Breast epithelium (tissue), 4 donors: ENCODE measurements around the gene HPCA. TPM values are rescaled to one million over a fixed set of nuclear protein-coding genes. Genes with fewer than 3 reads are reported as not detected.

Experiments
- DNase-seq, 2 donors: peaks; one replicate each; pipeline ENCODE4 v3.0.0-alpha.2; 2019; ENCODE audit warnings: low spot score in 2 of 2
- H3K27ac ChIP-seq, 2 donors: fragments of 200-600 bp; sonication (generic) in 1 of 2; one replicate each; pipeline ENCODE4 v1.5.1; 2016 to 2019; ENCODE audit warnings: mild to moderate bottlenecking in 1 of 2
- H3K27me3 ChIP-seq, 2 donors: fragments of 200-600 bp; sonication (generic) in 1 of 2; one replicate each; pipeline versions ENCODE4 v1.5.1 to v1.6.0; 2017 to 2019; ENCODE audit warnings: control low read depth in 1 of 2, mild to moderate bottlenecking in 1 of 2
- H3K36me3 ChIP-seq: fragments of 200-600 bp; one replicate; pipeline ENCODE4 v1.5.1; 2019
- H3K4me1 ChIP-seq, 2 donors: fragments of 200-600 bp; sonication (generic); one replicate each; pipeline ENCODE4 v1.5.1; 2016 to 2019; ENCODE audit warnings: control low read depth in 1 of 2
- H3K4me3 ChIP-seq, 3 donors: fragments of 200-600 bp; sonication (generic); 1 replicate in 2 of 3; 2 replicates in 1 of 3; pipeline ENCODE4 v1.5.1; 2016 to 2019; ENCODE audit warnings: mild to moderate bottlenecking in 3 of 3, moderate library complexity in 2 of 3
- H3K9me3 ChIP-seq, 2 donors: fragments of 200-600 bp; sonication (generic) in 1 of 2; one replicate each; pipeline ENCODE4 v1.5.1; 2016 to 2019; ENCODE audit warnings: control low read depth in 1 of 2
- CTCF ChIP-seq, 3 donors: fragments of 450-650 bp; IDR thresholded peaks; one replicate each; pipeline ENCODE4 v1.5.1; 2016 to 2017; ENCODE audit warnings: antibody characterized with exemption in 3 of 3, mild to moderate bottlenecking in 3 of 3, moderate library complexity in 3 of 3
- POLR2A ChIP-seq: fragments of 450-650 bp; IDR thresholded peaks from one replicate; pipeline ENCODE4 v1.6.1; 2016; ENCODE audit warnings: antibody characterized with exemption, mild to moderate bottlenecking, moderate library complexity
- POLR2AphosphoS5 ChIP-seq, 3 donors: sonication (generic); formaldehyde crosslinking; IDR thresholded peaks; one replicate each; pipeline ENCODE4 v1.6.1; 2017; ENCODE audit warnings: antibody characterized with exemption in 3 of 3
- intact Hi-C: fragments of 100-400 bp; cut with DNase I; formaldehyde crosslinking; loops from one replicate; pipeline ENCODE4 v1.15.1; 2023; ENCODE audit warnings: low total_unique reads
- total RNA-seq, 3 donors: library from RNA; depleted of rRNA; stranded (reverse); fragments of >200 nt; gene quantifications; one replicate each; pipeline ENCODE4 v1.1.0, GENCODE V29; 2016

The HPCA gene
- total RNA-seq, 3 donors from 2014 or later, result 2.0 TPM; not detected in 2

- TF ChIP-seq CTCF (IDR thresholded peaks at IDR 0.05) (no peak), POLR2AphosphoS5 (IDR thresholded peaks at IDR 0.05) (no peak), POLR2A (no peak)
- H3K9me3 ChIP-seq, result no peaks in the 10 kb centered on the region
- intact Hi-C loops, result no loop called here
- peaks cover 0 to 11% of the 10 kb centered on the region in 2 donors for H3K27me3 ChIP-seq
- DNase-seq, result no peak
- H3K27ac ChIP-seq, result no peak overlapping the region
- no peak overlapping the region for H3K4me3 ChIP-seq
- H3K36me3 ChIP-seq, result no peaks in the 10 kb centered on the region
- no peaks in the 10 kb centered on the region for H3K4me1 ChIP-seq
Measured at GRCh38 chr1:32928285-32928684, 42.0 kb downstream of the HPCA start.

GRCh38 chr1:32928715-32929114, 42.4 kb downstream of the HPCA start:
- no peaks in the 10 kb centered on the region for H3K9me3 ChIP-seq
- H3K4me3 ChIP-seq, result no peak overlapping the region
- no peak for DNase-seq
- no peak overlapping the region for H3K27ac ChIP-seq
- H3K36me3 ChIP-seq, result no peaks in the 10 kb centered on the region
- TF ChIP-seq POLR2AphosphoS5 (IDR thresholded peaks at IDR 0.05), result no peak
- no peak for TF ChIP-seq CTCF (IDR thresholded peaks at IDR 0.05)
- no peak for TF ChIP-seq POLR2A
- intact Hi-C loops, result no loop called here
- peaks cover 0 to 7% of the 10 kb centered on the region in 2 donors for H3K27me3 ChIP-seq
- H3K4me1 ChIP-seq, result no peaks in the 10 kb centered on the region

- TF ChIP-seq CTCF (IDR thresholded peaks at IDR 0.05), result no peak
- TF ChIP-seq POLR2AphosphoS5 (IDR thresholded peaks at IDR 0.05), result no peak
- no peak for TF ChIP-seq POLR2A
- Histone ChIP-seq H3K9me3 (no peaks in the 10 kb centered on the region), H3K36me3 (no peaks in the 10 kb centered on the region), H3K27me3 (peaks cover 0 to 4% of the 10 kb centered on the region in 2 donors), H3K4me1 (peaks cover 0 to 5% of the 10 kb centered on the region in 2 donors), H3K27ac (no peak overlapping the region), H3K4me3 (no peak overlapping the region)
- intact Hi-C loops, result no loop called here
- no peak for DNase-seq
Measured at GRCh38 chr1:32929366-32929765, 43.1 kb downstream of the HPCA start.

- no peak for TF ChIP-seq POLR2AphosphoS5 (IDR thresholded peaks at IDR 0.05)
- no peak for TF ChIP-seq CTCF (IDR thresholded peaks at IDR 0.05)
- TF ChIP-seq POLR2A, result no peak
- intact Hi-C loops, result loop anchor here (10.0 kb wide), 1 partner anchor 163 kb away; no protein-coding TSS in a partner anchor
- no peaks in the 10 kb centered on the region for H3K36me3 ChIP-seq
- no peak overlapping the region for H3K4me3 ChIP-seq
- DNase-seq, result no peak
- no peaks in the 10 kb centered on the region for H3K9me3 ChIP-seq
- H3K27ac ChIP-seq, result no peak overlapping the region
- H3K27me3 ChIP-seq, result no peaks in the 10 kb centered on the region
- H3K4me1 ChIP-seq, result peaks cover 0 to 5% of the 10 kb centered on the region in 2 donors
Measured at GRCh38 chr1:32931760-32932159, 45.5 kb downstream of the HPCA start.

- Histone ChIP-seq H3K4me1 (peaks cover 0 to 5% of the 10 kb centered on the region in 2 donors), H3K27ac (peak overlapping the region; percentile 57 to 70), H3K36me3 (no peaks in the 10 kb centered on the region), H3K27me3 (no peaks in the 10 kb centered on the region), H3K4me3 (no peak overlapping the region), H3K9me3 (no peaks in the 10 kb centered on the region)
- peak in 1 of 2 donors; percentile 29 for DNase-seq
- intact Hi-C loops, result loop anchor here (10.0 kb wide), 1 partner anchor 161 kb away; no protein-coding TSS in a partner anchor
- TF ChIP-seq CTCF (IDR thresholded peaks at IDR 0.05) (no peak), POLR2A (no peak), POLR2AphosphoS5 (IDR thresholded peaks at IDR 0.05) (no peak)
Measured at GRCh38 chr1:32933742-32934322, 47.5 kb downstream of the HPCA start.
